ENCODE data around the gene GPR150. TPM values are rescaled to one million over a fixed set of nuclear protein-coding genes. Genes with fewer than 3 reads are reported as not detected.

Gene GPR150
- total and polyA plus RNA-seq, 10 of the 15 experiments (the other 5 are each of a cell fraction or from before 2014, with no cell fraction given) = 0.08 to 1.1 (median 0.37) TPM; not detected in 1

DNA sequence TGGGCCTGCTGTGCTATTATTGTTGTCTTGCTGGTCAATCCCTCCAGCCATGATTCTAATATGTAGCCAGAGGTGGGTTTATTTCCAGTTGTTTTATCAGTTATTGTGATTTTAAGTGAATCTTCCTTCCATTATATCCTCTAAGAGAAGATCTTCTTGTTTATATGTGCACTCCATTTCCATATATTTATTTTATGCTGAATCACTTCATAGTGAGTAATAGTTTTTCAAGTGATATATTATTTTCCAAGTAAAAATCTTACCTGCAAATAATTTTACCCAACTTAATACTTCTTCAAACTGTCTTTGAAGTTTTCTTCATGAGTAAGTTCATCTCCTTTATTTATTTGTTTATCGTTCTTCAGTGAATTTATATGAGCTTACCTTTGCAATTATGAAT is 13.5 kb upstream of the GPR150 start:
- H2AFZ ChIP-seq (ENCODE audit: control insufficient read depth, low read depth, low read length) = no peak overlapping the region
- H3K79me2 ChIP-seq (ENCODE audit: control insufficient read depth, insufficient read depth, low read length) = no peaks in the 10 kb centered on the region
- in situ Hi-C loops (cut with MboI) = no loop called here
- ChIA-PET RAD21 (ENCODE audit: unreplicated experiment) (no interaction called here), CTCF (interaction anchor here (0.6 kb wide), 1 partner anchor 38 kb away, joined by 7 read pairs; no protein-coding TSS in a partner anchor), SMC1A (ENCODE audit: uncharacterized antibody, unreplicated experiment) (interaction anchor here (0.7 kb wide), 1 partner anchor 12 kb away, joined by 3 read pairs; no protein-coding TSS in a partner anchor), POLR2A (no interaction called here)
- no peak for DNase-seq (ENCODE audit: low read depth, low spot score)
- H3K36me3 ChIP-seq (ENCODE audit: control insufficient read depth in 2 of 2, insufficient read depth in 2 of 2, low read length in 1 of 2) = no peaks in the 10 kb centered on the region
- intact Hi-C loops (cut with micrococcal nuclease; ENCODE audit: unreplicated experiment) = no loop called here
- H3K9ac ChIP-seq (ENCODE audit: control insufficient read depth, insufficient read depth, low read length) = no peak overlapping the region
- no peak for FAIRE-seq
- BruUV-seq (replicated peaks) = no TSS peak
- no peak overlapping the region for H3K4me2 ChIP-seq (ENCODE audit: control insufficient read depth, insufficient read depth)
- 100% methylated on average over 1 of the region's 1 CpG for WGBS (ENCODE audit: insufficient coverage, insufficient replicate concordance, low lambda C conversion rate, missing lambda C conversion rate)
- H3K4me1 ChIP-seq (ENCODE audit: control insufficient read depth, insufficient read depth, low read length) = no peaks in the 10 kb centered on the region
- H3K9me3 ChIP-seq (replicated peaks; ENCODE audit: control insufficient read depth, insufficient read depth, low read length) = no peaks in the 10 kb centered on the region
- ATAC-seq = no peak
- TF ChIP-seq TAF1 (IDR thresholded peaks at IDR 0.05; ENCODE audit: borderline replicate concordance, low read depth, low read length) (no peak), BRCA1 (IDR thresholded peaks at IDR 0.05; ENCODE audit: low read depth, low read length) (no peak), JUND (IDR thresholded peaks at IDR 0.05; ENCODE audit: low read depth, low read length) (no peak), CREM (IDR thresholded peaks at IDR 0.05; ENCODE audit: low read depth) (no peak), PML (IDR thresholded peaks at IDR 0.05; ENCODE audit: low read length) (no peak), GABPA (IDR thresholded peaks at IDR 0.05; ENCODE audit: low read depth) (no peak), FOS (IDR thresholded peaks at IDR 0.05; ENCODE audit: borderline replicate concordance, extremely low read depth, insufficient read length) (no peak), ZNF622 (IDR thresholded peaks at IDR 0.05) (no peak), NBN (IDR thresholded peaks at IDR 0.05) (no peak)
- TF ChIP-seq, protein P1, sequence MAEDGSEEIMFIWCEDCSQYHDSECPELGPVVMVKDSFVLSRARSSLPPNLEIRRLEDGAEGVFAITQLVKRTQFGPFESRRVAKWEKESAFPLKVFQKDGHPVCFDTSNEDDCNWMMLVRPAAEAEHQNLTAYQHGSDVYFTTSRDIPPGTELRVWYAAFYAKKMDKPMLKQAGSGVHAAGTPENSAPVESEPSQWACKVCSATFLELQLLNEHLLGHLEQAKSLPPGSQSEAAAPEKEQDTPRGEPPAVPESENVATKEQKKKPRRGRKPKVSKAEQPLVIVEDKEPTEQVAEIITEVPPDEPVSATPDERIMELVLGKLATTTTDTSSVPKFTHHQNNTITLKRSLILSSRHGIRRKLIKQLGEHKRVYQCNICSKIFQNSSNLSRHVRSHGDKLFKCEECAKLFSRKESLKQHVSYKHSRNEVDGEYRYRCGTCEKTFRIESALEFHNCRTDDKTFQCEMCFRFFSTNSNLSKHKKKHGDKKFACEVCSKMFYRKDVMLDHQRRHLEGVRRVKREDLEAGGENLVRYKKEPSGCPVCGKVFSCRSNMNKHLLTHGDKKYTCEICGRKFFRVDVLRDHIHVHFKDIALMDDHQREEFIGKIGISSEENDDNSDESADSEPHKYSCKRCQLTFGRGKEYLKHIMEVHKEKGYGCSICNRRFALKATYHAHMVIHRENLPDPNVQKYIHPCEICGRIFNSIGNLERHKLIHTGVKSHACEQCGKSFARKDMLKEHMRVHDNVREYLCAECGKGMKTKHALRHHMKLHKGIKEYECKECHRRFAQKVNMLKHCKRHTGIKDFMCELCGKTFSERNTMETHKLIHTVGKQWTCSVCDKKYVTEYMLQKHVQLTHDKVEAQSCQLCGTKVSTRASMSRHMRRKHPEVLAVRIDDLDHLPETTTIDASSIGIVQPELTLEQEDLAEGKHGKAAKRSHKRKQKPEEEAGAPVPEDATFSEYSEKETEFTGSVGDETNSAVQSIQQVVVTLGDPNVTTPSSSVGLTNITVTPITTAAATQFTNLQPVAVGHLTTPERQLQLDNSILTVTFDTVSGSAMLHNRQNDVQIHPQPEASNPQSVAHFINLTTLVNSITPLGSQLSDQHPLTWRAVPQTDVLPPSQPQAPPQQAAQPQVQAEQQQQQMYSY (CRISPR knock-in tag; IDR thresholded peaks at IDR 0.05) = no peak
- TF ChIP-seq, protein P2, sequence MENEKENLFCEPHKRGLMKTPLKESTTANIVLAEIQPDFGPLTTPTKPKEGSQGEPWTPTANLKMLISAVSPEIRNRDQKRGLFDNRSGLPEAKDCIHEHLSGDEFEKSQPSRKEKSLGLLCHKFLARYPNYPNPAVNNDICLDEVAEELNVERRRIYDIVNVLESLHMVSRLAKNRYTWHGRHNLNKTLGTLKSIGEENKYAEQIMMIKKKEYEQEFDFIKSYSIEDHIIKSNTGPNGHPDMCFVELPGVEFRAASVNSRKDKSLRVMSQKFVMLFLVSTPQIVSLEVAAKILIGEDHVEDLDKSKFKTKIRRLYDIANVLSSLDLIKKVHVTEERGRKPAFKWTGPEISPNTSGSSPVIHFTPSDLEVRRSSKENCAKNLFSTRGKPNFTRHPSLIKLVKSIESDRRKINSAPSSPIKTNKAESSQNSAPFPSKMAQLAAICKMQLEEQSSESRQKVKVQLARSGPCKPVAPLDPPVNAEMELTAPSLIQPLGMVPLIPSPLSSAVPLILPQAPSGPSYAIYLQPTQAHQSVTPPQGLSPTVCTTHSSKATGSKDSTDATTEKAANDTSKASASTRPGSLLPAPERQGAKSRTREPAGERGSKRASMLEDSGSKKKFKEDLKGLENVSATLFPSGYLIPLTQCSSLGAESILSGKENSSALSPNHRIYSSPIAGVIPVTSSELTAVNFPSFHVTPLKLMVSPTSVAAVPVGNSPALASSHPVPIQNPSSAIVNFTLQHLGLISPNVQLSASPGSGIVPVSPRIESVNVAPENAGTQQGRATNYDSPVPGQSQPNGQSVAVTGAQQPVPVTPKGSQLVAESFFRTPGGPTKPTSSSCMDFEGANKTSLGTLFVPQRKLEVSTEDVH (IDR thresholded peaks at IDR 0.05; ENCODE audit: low read depth, partially characterized antibody) = no peak
- no peak overlapping the region for H3K4me3 ChIP-seq
- no peak overlapping the region for H3K27ac ChIP-seq (ENCODE audit: control insufficient read depth, insufficient read depth)
- no peaks in the 10 kb centered on the region for H4K20me1 ChIP-seq (ENCODE audit: control insufficient read depth, insufficient read depth)
- H3K27me3 ChIP-seq (replicated peaks in 1 of 2; ENCODE audit: control insufficient read depth in 2 of 2, insufficient read depth in 2 of 2, low read length in 1 of 2) = no peaks in the 10 kb centered on the region

All from GM12878 (cell line).